Measurements from ENCODE around the gene RET.

The RET gene

GRCh38 chr10:43116596-43116995 is 39.7 kb downstream of the RET start:
- TF ChIP-seq, protein P1, sequence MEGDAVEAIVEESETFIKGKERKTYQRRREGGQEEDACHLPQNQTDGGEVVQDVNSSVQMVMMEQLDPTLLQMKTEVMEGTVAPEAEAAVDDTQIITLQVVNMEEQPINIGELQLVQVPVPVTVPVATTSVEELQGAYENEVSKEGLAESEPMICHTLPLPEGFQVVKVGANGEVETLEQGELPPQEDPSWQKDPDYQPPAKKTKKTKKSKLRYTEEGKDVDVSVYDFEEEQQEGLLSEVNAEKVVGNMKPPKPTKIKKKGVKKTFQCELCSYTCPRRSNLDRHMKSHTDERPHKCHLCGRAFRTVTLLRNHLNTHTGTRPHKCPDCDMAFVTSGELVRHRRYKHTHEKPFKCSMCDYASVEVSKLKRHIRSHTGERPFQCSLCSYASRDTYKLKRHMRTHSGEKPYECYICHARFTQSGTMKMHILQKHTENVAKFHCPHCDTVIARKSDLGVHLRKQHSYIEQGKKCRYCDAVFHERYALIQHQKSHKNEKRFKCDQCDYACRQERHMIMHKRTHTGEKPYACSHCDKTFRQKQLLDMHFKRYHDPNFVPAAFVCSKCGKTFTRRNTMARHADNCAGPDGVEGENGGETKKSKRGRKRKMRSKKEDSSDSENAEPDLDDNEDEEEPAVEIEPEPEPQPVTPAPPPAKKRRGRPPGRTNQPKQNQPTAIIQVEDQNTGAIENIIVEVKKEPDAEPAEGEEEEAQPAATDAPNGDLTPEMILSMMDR (IDR thresholded peaks at IDR 0.05; ENCODE audit: poor library complexity, severe bottlenecking) = no peak
- Histone ChIP-seq H3K9me3 (ENCODE audit: severe bottlenecking) (no peaks in the 10 kb centered on the region), H3K36me3 (ENCODE audit: low read depth) (no peaks in the 10 kb centered on the region), H3K4me1 (ENCODE audit: insufficient read depth, poor library complexity, severe bottlenecking) (no peaks in the 10 kb centered on the region), H3K4me3 (ENCODE audit: severe bottlenecking) (no peak overlapping the region), H3K27ac (ENCODE audit: poor library complexity, severe bottlenecking) (no peak overlapping the region), H3K27me3 (ENCODE audit: insufficient read depth, poor library complexity, severe bottlenecking) (no peaks in the 10 kb centered on the region)
- no peak for DNase-seq (ENCODE audit: low spot score)
- no peak for ATAC-seq (ENCODE audit: low read depth)

GRCh38 chr10:43117031-43117776 is 40.3 kb downstream of the RET start:
- DNase-seq (ENCODE audit: low spot score) (no peak), ATAC-seq (ENCODE audit: low read depth) (no peak)
- Histone ChIP-seq H3K4me1 (ENCODE audit: insufficient read depth, poor library complexity, severe bottlenecking) (no peaks in the 10 kb centered on the region), H3K27me3 (ENCODE audit: insufficient read depth, poor library complexity, severe bottlenecking) (no peaks in the 10 kb centered on the region), H3K27ac (ENCODE audit: poor library complexity, severe bottlenecking) (no peak overlapping the region), H3K9me3 (ENCODE audit: severe bottlenecking) (no peaks in the 10 kb centered on the region), H3K36me3 (ENCODE audit: low read depth) (no peaks in the 10 kb centered on the region), H3K4me3 (ENCODE audit: severe bottlenecking) (no peak overlapping the region)
- TF ChIP-seq, protein P1 (IDR thresholded peaks at IDR 0.05; ENCODE audit: poor library complexity, severe bottlenecking) = no peak

GRCh38 chr10:43117777-43118583 is 41.1 kb downstream of the RET start:
- H3K9me3 ChIP-seq (ENCODE audit: severe bottlenecking) = no peaks in the 10 kb centered on the region
- TF ChIP-seq, protein P1 (IDR thresholded peaks at IDR 0.05; ENCODE audit: poor library complexity, severe bottlenecking) = no peak
- no peaks in the 10 kb centered on the region for H3K36me3 ChIP-seq (ENCODE audit: low read depth)
- no peaks in the 10 kb centered on the region for H3K27me3 ChIP-seq (ENCODE audit: insufficient read depth, poor library complexity, severe bottlenecking)
- ATAC-seq (ENCODE audit: low read depth) = no peak
- no peak for DNase-seq (ENCODE audit: low spot score)
- H3K4me1 ChIP-seq (ENCODE audit: insufficient read depth, poor library complexity, severe bottlenecking) = no peaks in the 10 kb centered on the region
- H3K27ac ChIP-seq (ENCODE audit: poor library complexity, severe bottlenecking) = no peak overlapping the region
- H3K4me3 ChIP-seq (ENCODE audit: severe bottlenecking) = no peak overlapping the region

DNA sequence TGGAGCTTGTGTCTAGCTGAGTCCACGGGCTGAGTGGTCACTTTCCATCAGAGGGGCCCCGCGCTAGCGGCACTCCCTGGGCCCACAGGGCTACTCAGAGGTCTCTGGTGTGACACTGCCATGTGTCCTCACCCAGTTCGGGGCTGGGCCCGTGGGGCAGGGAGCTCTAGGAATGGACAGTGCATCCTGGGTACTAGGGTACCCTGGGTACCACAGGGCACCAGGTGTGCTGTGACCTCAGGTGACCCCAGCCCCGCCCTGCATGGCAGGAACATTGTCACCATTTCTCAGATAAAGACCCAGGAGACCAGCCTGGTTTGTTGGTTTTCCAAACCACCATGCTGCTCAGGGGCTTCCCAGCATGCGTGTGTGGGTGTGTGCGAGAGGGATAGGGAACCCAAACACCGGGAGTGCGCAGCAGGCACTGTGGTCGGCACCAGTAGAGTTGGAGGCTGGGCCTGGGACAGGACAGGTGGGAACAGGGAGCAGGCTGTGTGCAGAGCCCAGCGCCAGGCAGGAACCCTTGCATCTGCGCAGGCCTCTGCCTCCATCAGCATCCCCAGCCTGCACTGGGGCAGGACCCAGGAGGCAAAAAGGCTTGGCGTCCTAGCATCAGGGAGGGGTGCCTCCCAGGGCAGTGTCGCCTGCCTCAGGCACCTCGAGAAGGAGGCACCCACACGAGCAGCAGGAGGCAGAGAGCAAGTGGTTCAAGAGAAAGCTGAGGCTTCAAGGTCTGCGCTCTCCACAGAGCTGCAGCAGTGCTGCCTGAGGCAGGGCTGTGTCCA is 42.0 kb downstream of the RET start:
- Histone ChIP-seq H3K4me1 (ENCODE audit: insufficient read depth, poor library complexity, severe bottlenecking) (no peaks in the 10 kb centered on the region), H3K27ac (ENCODE audit: poor library complexity, severe bottlenecking) (no peak overlapping the region), H3K36me3 (ENCODE audit: low read depth) (no peaks in the 10 kb centered on the region), H3K9me3 (ENCODE audit: severe bottlenecking) (no peaks in the 10 kb centered on the region), H3K27me3 (ENCODE audit: insufficient read depth, poor library complexity, severe bottlenecking) (no peaks in the 10 kb centered on the region), H3K4me3 (ENCODE audit: severe bottlenecking) (no peak overlapping the region)
- no peak for ATAC-seq (ENCODE audit: low read depth)
- TF ChIP-seq, protein P1 (IDR thresholded peaks at IDR 0.05; ENCODE audit: poor library complexity, severe bottlenecking) = no peak
- no peak for DNase-seq (ENCODE audit: low spot score)

Data from RWPE2 (cell line).